SK-N-SH treated with all-trans-retinoic acid at 6 μM for 48 hours (cell line): ENCODE measurements around the gene CDC42EP5.

Source experiments
- ISL1 ChIP-seq: fragments of 250-450 bp; sonication (Bioruptor Pico); IDR thresholded peaks from 2 replicates; pipeline ENCODE4 v2.1.2; 2022; ENCODE audit warnings: mild to moderate bottlenecking, moderate library complexity
- OSR1 ChIP-seq: fragments of 250-450 bp; sonication (Bioruptor Pico); IDR thresholded peaks from 2 replicates; pipeline ENCODE4 v1.8.0; 2022; ENCODE audit warnings: moderate library complexity, mild to moderate bottlenecking, inconsistent platforms
- RARB ChIP-seq: fragments of 250-450 bp; sonication (Bioruptor Pico); IDR thresholded peaks from 2 replicates; pipeline ENCODE4 v1.8.0; 2021; ENCODE audit warnings: mild to moderate bottlenecking, moderate library complexity
- TCF4 ChIP-seq: fragments of 250-450 bp; sonication (Bioruptor Pico); IDR thresholded peaks from 2 replicates; pipeline ENCODE4 v1.8.0; 2021; ENCODE audit warnings: mild to moderate bottlenecking, moderate library complexity, borderline replicate concordance
- ZC3H10 ChIP-seq: fragments of 250-450 bp; sonication (Bioruptor Pico); IDR thresholded peaks from 2 replicates; pipeline ENCODE4 v1.5.1; 2021; ENCODE audit warnings: mild to moderate bottlenecking, moderate library complexity
- ZFP30 ChIP-seq: fragments of 450-650 bp; formaldehyde crosslinking; IDR thresholded peaks from 2 replicates; pipeline ENCODE4 v1.5.0; 2022; ENCODE audit warnings: mild to moderate bottlenecking, moderate library complexity
- ZNF8 ChIP-seq: fragments of 450-650 bp; formaldehyde crosslinking; IDR thresholded peaks from 2 replicates; pipeline ENCODE4 v1.5.0; 2020; ENCODE audit warnings: mild to moderate bottlenecking, moderate library complexity
- TF ChIP-seq, protein P1 (sequence below): fragments of 250-450 bp; sonication (Bioruptor Pico); IDR thresholded peaks from 2 replicates; pipeline ENCODE4 v1.5.1; 2021; ENCODE audit warnings: mild to moderate bottlenecking, moderate library complexity

DNA sequence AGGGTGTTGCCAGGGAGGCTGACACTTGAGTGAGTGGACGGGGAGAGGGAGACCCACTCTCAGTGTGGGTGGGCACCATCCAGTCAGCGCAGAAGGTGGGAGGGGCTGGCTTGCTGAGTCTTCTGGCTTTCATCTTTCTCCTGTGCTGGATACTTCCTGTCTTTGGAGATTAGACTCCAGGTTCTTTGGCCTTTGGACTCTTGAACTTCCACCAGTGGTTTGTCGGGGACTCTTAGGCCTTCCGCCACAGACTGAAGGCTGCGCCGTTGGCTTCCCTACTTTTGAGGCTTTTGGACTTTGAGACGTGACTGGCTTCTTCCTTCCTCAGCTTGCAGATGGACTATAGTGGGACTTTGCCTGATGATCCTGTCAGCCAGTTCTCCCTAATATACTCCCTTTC is 28.4 kb downstream of the CDC42EP5 start:
- no peak for TF ChIP-seq TCF4 (CRISPR knock-in tag)
- TF ChIP-seq OSR1 (CRISPR knock-in tag): no peak
- TF ChIP-seq ZC3H10: no peak
- no peak for TF ChIP-seq RARB
- TF ChIP-seq, protein P1, sequence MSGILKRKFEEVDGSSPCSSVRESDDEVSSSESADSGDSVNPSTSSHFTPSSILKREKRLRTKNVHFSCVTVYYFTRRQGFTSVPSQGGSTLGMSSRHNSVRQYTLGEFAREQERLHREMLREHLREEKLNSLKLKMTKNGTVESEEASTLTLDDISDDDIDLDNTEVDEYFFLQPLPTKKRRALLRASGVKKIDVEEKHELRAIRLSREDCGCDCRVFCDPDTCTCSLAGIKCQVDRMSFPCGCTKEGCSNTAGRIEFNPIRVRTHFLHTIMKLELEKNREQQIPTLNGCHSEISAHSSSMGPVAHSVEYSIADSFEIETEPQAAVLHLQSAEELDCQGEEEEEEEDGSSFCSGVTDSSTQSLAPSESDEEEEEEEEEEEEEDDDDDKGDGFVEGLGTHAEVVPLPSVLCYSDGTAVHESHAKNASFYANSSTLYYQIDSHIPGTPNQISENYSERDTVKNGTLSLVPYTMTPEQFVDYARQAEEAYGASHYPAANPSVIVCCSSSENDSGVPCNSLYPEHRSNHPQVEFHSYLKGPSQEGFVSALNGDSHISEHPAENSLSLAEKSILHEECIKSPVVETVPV: no peak
- TF ChIP-seq ZFP30 (CRISPR knock-in tag): no peak
- no peak for TF ChIP-seq ZNF8 (CRISPR knock-in tag)
- TF ChIP-seq ISL1 (CRISPR knock-in tag): no peak
